GM23338 (cell line): Measurements from ENCODE around the gene CDCP1.

Source experiments
- CREB1 ChIP-seq: fragments of 250-450 bp; sonication (Bioruptor Pico); IDR thresholded peaks from 2 replicates; pipeline ENCODE4 v1.5.0; 2020; ENCODE audit warnings: low read depth, mild to moderate bottlenecking, moderate library complexity
- CTCF ChIP-seq, 2 experiments: fragments of 200-600 bp in 1 of 2; sonication (generic) in 1 of 2; conservative IDR thresholded peaks; 2 replicates each; pipeline versions ENCODE4 v1.5.1 to v1.6.1; 2016 to 2017; ENCODE audit warnings: antibody characterized with exemption in 2 of 2, low read depth in 2 of 2, mild to moderate bottlenecking in 2 of 2, moderate library complexity in 1 of 2
- EZH2 ChIP-seq: fragments of 200-600 bp; sonication (generic); IDR thresholded peaks from one replicate; pipeline ENCODE4 v1.8.0; 2017; ENCODE audit warnings: antibody characterized with exemption, mild to moderate bottlenecking, low read depth; ENCODE audit not compliant: unreplicated experiment
- JUNB ChIP-seq: IDR thresholded peaks from one replicate; pipeline ENCODE4 v1.6.1; 2016; ENCODE audit warnings: antibody characterized with exemption; ENCODE audit not compliant: unreplicated experiment
- NANOG ChIP-seq: IDR thresholded peaks from 2 replicates; pipeline ENCODE4 v1.6.1; 2016; ENCODE audit warnings: antibody characterized with exemption, borderline replicate concordance
- POLR2AphosphoS5 ChIP-seq: IDR thresholded peaks from 2 replicates; pipeline ENCODE4 v1.6.1; 2016; ENCODE audit warnings: antibody characterized with exemption, low read depth
- ZNF462 ChIP-seq: fragments of 250-450 bp; sonication (Bioruptor Pico); IDR thresholded peaks from 2 replicates; pipeline ENCODE4 v1.5.0; 2020; ENCODE audit warnings: mild to moderate bottlenecking, moderate library complexity
- TF ChIP-seq, protein P1 (sequence below): IDR thresholded peaks from one replicate; pipeline ENCODE4 v1.6.1; 2018; ENCODE audit warnings: antibody characterized with exemption; ENCODE audit not compliant: unreplicated experiment

- TF ChIP-seq POLR2AphosphoS5 (no peak), CTCF (conservative IDR thresholded peaks at IDR 0.05; ENCODE audit: low read depth in 2 of 2) (no peak), CREB1 (no peak), JUNB (no peak), EZH2 (no peak), NANOG (no peak), ZNF462 (no peak)
- TF ChIP-seq, protein P1, sequence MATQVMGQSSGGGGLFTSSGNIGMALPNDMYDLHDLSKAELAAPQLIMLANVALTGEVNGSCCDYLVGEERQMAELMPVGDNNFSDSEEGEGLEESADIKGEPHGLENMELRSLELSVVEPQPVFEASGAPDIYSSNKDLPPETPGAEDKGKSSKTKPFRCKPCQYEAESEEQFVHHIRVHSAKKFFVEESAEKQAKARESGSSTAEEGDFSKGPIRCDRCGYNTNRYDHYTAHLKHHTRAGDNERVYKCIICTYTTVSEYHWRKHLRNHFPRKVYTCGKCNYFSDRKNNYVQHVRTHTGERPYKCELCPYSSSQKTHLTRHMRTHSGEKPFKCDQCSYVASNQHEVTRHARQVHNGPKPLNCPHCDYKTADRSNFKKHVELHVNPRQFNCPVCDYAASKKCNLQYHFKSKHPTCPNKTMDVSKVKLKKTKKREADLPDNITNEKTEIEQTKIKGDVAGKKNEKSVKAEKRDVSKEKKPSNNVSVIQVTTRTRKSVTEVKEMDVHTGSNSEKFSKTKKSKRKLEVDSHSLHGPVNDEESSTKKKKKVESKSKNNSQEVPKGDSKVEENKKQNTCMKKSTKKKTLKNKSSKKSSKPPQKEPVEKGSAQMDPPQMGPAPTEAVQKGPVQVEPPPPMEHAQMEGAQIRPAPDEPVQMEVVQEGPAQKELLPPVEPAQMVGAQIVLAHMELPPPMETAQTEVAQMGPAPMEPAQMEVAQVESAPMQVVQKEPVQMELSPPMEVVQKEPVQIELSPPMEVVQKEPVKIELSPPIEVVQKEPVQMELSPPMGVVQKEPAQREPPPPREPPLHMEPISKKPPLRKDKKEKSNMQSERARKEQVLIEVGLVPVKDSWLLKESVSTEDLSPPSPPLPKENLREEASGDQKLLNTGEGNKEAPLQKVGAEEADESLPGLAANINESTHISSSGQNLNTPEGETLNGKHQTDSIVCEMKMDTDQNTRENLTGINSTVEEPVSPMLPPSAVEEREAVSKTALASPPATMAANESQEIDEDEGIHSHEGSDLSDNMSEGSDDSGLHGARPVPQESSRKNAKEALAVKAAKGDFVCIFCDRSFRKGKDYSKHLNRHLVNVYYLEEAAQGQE: no peak
Observed at GRCh38 chr3:45169125-45169904, 23.1 kb upstream of the CDCP1 start.
